ENCODE measurements around the gene SELENOM.

Gene SELENOM

GRCh38 chr22:31107178-31107893 is at the start of gene SELENOM:
TSS of gene SELENOM (minus strand) at chr22:31107568. CDS start at chr22:31107505, 63 bp downstream.
- DNase-seq = peak; percentile 97

- no peak for DNase-seq
Observed at GRCh38 chr22:31155422-31155821, 48.1 kb upstream of the SELENOM start.

- no peak for DNase-seq
Observed at GRCh38 chr22:31154975-31155374, 47.6 kb upstream of the SELENOM start.

GRCh38 chr22:31153357-31153756 is 46.0 kb upstream of the SELENOM start:
- no peak for DNase-seq

- no peak for DNase-seq
Observed at GRCh38 chr22:31151872-31152271, 44.5 kb upstream of the SELENOM start.

GRCh38 chr22:31150615-31151014 is 43.2 kb upstream of the SELENOM start:
- DNase-seq = no peak

- peak; percentile 56 for DNase-seq
Observed at GRCh38 chr22:31148953-31149627, 41.7 kb upstream of the SELENOM start.

- no peak for DNase-seq
Observed at GRCh38 chr22:31148488-31148887, 41.1 kb upstream of the SELENOM start.

GRCh38 chr22:31144223-31144622 is 36.9 kb upstream of the SELENOM start:
- no peak for DNase-seq

GRCh38 chr22:31143537-31143936 is 36.2 kb upstream of the SELENOM start:
- DNase-seq = no peak

GRCh38 chr22:31143038-31143437 is 35.7 kb upstream of the SELENOM start:
- no peak for DNase-seq

- no peak for DNase-seq
Observed at GRCh38 chr22:31142285-31142684, 34.9 kb upstream of the SELENOM start.

- DNase-seq = no peak
Observed at GRCh38 chr22:31141551-31141950, 34.2 kb upstream of the SELENOM start.

- no peak for DNase-seq
Observed at GRCh38 chr22:31140746-31141145, 33.4 kb upstream of the SELENOM start.

- peak; percentile 87 for DNase-seq
Observed at GRCh38 chr22:31139866-31140716, 32.7 kb upstream of the SELENOM start, which contains the start of gene PLA2G3. TSS of gene PLA2G3 (minus strand) at chr22:31140508. CDS start at chr22:31140354, 154 bp downstream.

- DNase-seq = no peak
Observed at GRCh38 chr22:31139066-31139465, 31.7 kb upstream of the SELENOM start.

- no peak for DNase-seq
Observed at GRCh38 chr22:31138126-31138525, 30.8 kb upstream of the SELENOM start.

- DNase-seq = no peak
Observed at GRCh38 chr22:31137721-31138120, 30.4 kb upstream of the SELENOM start.

GRCh38 chr22:31136711-31137110 is 29.3 kb upstream of the SELENOM start:
- no peak for DNase-seq

- DNase-seq = no peak
Observed at GRCh38 chr22:31136155-31136554, 28.8 kb upstream of the SELENOM start.

GRCh38 chr22:31135706-31136105 is 28.3 kb upstream of the SELENOM start:
- DNase-seq = no peak

- DNase-seq = no peak
Observed at GRCh38 chr22:31134688-31135087, 27.3 kb upstream of the SELENOM start.

GRCh38 chr22:31133911-31134310 is 26.5 kb upstream of the SELENOM start:
- no peak for DNase-seq
